ENCODE results near the gene GPS1. TPM values are rescaled to one million over a fixed set of nuclear protein-coding genes. Genes with fewer than 3 reads are reported as not detected.

Gene GPS1
- total and polyA plus RNA-seq, 9 of the 15 experiments (the other 6 are each of a cell fraction or from before 2014, with no cell fraction given), result 3.1 to 167 (median 69.9) TPM

GRCh38 chr17:82037092-82037888, 14.4 kb upstream of the GPS1 start, which contains the start of gene DCXR (continued):
- TF ChIP-seq, protein P1, sequence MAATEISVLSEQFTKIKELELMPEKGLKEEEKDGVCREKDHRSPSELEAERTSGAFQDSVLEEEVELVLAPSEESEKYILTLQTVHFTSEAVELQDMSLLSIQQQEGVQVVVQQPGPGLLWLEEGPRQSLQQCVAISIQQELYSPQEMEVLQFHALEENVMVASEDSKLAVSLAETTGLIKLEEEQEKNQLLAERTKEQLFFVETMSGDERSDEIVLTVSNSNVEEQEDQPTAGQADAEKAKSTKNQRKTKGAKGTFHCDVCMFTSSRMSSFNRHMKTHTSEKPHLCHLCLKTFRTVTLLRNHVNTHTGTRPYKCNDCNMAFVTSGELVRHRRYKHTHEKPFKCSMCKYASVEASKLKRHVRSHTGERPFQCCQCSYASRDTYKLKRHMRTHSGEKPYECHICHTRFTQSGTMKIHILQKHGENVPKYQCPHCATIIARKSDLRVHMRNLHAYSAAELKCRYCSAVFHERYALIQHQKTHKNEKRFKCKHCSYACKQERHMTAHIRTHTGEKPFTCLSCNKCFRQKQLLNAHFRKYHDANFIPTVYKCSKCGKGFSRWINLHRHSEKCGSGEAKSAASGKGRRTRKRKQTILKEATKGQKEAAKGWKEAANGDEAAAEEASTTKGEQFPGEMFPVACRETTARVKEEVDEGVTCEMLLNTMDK (IDR thresholded peaks at IDR 0.05; ENCODE audit: borderline replicate concordance, insufficient read depth, low read depth, low read length, poor library complexity, severe bottlenecking), result peak; percentile 72
- TF ChIP-seq CBFA2T3 (IDR thresholded peaks at IDR 0.05) (no peak), ZNF408 (CRISPR knock-in tag; IDR thresholded peaks at IDR 0.05; ENCODE audit: low read depth) (no peak), ZNF184 (CRISPR knock-in tag; IDR thresholded peaks at IDR 0.05) (no peak), TEAD2 (tag; IDR thresholded peaks at IDR 0.05) (no peak), HOXB6 (CRISPR knock-in tag; IDR thresholded peaks at IDR 0.05; ENCODE audit: borderline replicate concordance) (no peak), CTBP1 (IDR thresholded peaks at IDR 0.05; ENCODE audit: borderline replicate concordance) (peak; percentile 99), COPS2 (conservative IDR thresholded peaks at IDR 0.05) (no peak), ELF4 (CRISPR knock-in tag; IDR thresholded peaks at IDR 0.05) (0 out of 2 replicates have a peak, but pooled peaks have one; percentile 30), ETS2 (tag; IDR thresholded peaks at IDR 0.05; ENCODE audit: borderline replicate concordance, poor library complexity, severe bottlenecking) (no peak), TAF9B (IDR thresholded peaks at IDR 0.05; ENCODE audit: partially characterized antibody) (no peak), ELK1 (CRISPR knock-in tag; IDR thresholded peaks at IDR 0.05) (no peak)
- TF ChIP-seq, protein P2, sequence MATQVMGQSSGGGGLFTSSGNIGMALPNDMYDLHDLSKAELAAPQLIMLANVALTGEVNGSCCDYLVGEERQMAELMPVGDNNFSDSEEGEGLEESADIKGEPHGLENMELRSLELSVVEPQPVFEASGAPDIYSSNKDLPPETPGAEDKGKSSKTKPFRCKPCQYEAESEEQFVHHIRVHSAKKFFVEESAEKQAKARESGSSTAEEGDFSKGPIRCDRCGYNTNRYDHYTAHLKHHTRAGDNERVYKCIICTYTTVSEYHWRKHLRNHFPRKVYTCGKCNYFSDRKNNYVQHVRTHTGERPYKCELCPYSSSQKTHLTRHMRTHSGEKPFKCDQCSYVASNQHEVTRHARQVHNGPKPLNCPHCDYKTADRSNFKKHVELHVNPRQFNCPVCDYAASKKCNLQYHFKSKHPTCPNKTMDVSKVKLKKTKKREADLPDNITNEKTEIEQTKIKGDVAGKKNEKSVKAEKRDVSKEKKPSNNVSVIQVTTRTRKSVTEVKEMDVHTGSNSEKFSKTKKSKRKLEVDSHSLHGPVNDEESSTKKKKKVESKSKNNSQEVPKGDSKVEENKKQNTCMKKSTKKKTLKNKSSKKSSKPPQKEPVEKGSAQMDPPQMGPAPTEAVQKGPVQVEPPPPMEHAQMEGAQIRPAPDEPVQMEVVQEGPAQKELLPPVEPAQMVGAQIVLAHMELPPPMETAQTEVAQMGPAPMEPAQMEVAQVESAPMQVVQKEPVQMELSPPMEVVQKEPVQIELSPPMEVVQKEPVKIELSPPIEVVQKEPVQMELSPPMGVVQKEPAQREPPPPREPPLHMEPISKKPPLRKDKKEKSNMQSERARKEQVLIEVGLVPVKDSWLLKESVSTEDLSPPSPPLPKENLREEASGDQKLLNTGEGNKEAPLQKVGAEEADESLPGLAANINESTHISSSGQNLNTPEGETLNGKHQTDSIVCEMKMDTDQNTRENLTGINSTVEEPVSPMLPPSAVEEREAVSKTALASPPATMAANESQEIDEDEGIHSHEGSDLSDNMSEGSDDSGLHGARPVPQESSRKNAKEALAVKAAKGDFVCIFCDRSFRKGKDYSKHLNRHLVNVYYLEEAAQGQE (IDR thresholded peaks at IDR 0.05; ENCODE audit: borderline replicate concordance), result peak; percentile 98
- TF ChIP-seq, protein P2 (CRISPR knock-in tag; IDR thresholded peaks at IDR 0.05; ENCODE audit: low read depth), result no peak

All from K562 (cell line).